ENCODE measurements around the gene SPOP.
"Not testable (repeated sequence)": the region's sequence is repeated elsewhere in the genome, so short reads cannot be mapped to it uniquely, and the experiment has no call there.

SPOP gene

DNA sequence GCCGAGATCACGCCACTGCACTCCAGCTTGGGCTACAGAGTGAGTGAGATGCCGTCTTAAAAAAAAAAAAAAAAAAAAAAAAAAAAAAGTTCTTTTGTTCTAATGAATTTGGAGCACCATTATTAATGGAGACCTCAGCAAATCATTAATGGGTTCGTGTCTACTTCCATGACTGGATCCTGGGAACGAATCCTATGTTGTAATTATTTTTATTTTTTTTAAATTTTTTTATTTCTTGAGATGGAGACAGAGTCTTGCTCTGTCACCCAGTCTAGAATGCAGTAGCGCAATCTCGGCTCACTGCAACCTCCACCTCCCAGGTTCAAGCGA lies 30.7 kb downstream of the SPOP start:
- no peak for DNase-seq (ENCODE audit: low read depth in 2 of 2)

GRCh38 chr17:49646391-49647255 lies 31.3 kb downstream of the SPOP start:
- no peak for DNase-seq (ENCODE audit: low read depth in 2 of 2)

GRCh38 chr17:49646056-49646390 lies 31.9 kb downstream of the SPOP start:
- not testable (repeated sequence) for DNase-seq (ENCODE audit: low read depth in 2 of 2)

- DNase-seq (ENCODE audit: low read depth in 2 of 2) = no peak
These were observed 32.2 kb downstream of the SPOP start for GRCh38 chr17:49645654-49646053.

GRCh38 chr17:49640556-49640955 lies 37.3 kb downstream of the SPOP start:
- DNase-seq (ENCODE audit: low read depth in 2 of 2) = no peak

DNA sequence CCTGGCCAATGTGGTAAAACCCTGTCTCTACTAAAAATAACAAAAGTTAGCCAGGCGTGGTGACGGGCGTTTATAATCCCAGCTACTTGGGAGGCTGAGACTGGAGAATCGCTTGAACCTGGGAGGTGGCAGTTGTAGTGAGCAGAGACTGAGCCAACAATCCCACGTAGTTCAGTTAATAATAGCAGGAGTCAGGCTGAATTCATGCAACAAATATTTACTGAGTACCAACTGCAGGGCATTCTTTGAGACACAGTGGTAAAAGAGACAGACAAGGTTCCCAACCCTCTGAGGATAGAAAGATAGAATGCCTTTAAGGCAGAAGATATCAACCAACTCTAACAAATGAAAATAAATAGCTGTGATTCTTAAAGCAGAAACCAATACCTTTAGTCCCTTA lies 39.1 kb downstream of the SPOP start:
- DNase-seq (ENCODE audit: low read depth in 2 of 2) = no peak

DNA sequence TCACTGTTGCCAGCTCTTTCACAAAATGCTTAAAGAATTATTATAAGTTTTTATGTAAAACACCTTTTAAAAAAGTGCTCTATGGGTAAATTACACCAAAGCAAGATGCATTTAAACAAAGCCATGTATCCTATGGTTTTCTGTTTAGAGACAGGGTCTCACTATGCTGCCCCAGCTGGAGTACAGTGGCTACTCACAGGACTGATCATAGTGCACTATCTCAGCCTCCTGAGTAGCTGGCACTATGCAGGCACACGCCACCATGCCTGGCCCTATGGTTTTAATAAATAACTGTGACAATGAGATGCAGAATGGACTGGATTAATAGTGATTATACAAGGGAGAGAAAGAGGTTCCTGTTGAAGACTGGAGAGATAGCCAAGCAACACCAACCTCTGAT lies 40.2 kb downstream of the SPOP start:
- DNase-seq (ENCODE audit: low read depth in 2 of 2) = no peak

GRCh38 chr17:49637050-49637449 lies 40.8 kb downstream of the SPOP start:
- no peak for DNase-seq (ENCODE audit: low read depth in 2 of 2)

DNA sequence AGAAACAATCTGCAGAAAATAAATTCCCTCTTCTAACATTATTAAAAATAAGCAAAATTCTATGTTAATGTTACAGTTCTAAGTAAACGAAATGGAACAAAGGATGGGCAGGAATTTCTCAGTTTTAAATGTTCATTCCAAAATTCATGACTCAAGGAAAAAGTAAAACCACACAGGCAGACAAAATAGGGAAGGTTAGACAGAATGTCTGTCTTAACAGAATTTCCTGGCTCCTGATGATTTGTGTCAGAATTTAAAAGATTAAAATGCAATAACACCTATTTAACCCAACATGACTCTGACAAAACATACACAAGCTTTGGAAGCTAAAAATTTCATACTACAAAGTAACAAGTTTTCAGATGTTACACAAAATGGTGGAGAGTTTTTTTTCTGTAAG lies 42.8 kb downstream of the SPOP start:
- DNase-seq (ENCODE audit: low read depth in 2 of 2) = no peak

DNA sequence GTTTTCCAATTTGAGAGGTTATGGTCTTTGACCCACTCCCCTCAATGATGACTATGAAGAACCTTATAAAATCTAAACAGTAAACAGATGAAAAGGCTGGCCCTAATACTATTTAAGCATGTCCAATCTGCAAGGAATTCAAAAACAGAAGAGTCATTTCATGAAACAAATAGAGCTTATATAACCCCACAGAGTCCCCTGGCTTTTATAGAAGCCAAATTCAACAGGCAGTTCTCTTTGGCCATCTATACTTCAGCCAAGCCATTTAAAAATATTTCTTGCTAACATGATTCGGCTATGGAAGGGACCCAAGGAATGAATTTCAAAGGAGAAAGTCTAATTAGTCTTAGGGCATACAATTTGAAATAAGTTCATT lies 43.4 kb downstream of the SPOP start:
- no peak for DNase-seq (ENCODE audit: low read depth in 2 of 2)

DNA sequence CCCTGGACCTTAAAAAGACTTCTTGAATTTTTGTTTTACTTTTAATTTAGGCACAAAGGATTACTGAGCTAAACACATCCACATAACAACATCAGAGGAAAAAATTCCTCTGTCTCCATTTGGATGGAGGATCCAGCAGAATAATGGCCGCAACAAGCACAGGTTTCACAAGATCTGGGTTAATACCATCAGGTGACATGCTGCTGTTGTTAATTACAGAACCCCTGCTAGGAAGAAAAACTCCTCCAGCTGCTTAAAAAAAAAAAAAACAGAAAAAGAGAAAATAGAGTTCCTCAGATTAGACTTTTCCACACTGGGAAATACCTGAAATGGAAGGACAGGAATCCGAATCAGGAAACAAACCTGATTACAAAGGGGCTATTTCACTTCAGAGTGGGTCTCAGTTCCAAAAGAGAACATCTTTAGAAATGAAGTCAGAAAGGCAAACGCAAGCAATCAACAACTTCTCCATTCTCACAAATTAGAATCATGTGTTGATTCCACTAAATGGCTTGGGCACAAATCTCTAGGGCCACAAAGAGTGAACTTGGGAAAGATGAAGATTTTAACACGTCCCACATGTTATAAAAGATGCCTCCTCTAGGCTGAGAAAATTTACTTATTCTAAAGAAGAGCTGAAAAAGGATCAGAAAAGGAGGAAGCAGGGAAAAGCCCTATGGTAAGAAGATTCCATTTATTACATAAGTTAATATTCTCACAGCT lies 44.0 kb downstream of the SPOP start:
- no peak for DNase-seq (ENCODE audit: low read depth in 2 of 2)

DNA sequence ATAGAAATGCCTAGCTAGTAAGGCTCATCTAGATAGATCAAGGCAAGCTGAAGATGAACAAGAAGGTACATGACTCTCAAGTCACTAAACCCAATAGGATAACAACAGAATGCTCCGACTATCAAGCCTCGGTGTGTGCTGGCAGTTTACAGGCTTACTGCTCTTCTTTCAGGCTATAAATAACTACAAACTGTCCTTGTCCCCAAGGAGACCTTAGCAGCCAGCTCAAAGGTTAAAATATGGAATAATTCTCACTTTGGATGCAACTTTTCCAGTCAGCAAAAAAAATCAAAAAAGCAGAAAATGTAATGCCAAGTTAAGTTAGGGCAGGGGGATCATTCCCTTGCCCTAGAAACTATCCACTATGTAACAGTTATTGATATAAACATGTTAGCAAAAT lies 44.6 kb downstream of the SPOP start:
- DNase-seq (ENCODE audit: low read depth in 2 of 2) = no peak

- no peak for DNase-seq (ENCODE audit: low read depth in 2 of 2)
These were observed 45.7 kb downstream of the SPOP start for GRCh38 chr17:49632201-49632600.

DNA sequence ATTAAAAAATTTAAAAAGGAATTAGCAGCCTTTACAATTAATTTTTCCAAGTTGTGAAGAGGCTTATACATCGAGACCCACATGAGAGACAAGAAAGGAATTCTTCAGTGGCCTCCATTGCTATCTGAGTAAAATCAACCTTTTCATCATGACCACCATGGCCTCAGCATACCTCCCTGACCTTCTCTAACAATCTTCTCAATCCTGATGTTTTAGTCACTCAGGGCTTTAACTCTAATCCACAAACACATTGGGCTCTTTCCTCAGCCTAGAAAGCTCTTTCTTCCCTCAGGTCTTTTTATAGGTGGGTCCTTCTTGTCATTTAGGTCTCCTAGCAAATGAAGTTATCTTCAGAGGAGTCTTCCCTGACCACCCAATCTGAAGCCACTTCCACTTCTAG lies 46.4 kb downstream of the SPOP start:
- no peak for DNase-seq (ENCODE audit: low read depth in 2 of 2)

- DNase-seq (ENCODE audit: low read depth in 2 of 2) = no peak
These were observed 47.6 kb downstream of the SPOP start for GRCh38 chr17:49630113-49630900.

DNA sequence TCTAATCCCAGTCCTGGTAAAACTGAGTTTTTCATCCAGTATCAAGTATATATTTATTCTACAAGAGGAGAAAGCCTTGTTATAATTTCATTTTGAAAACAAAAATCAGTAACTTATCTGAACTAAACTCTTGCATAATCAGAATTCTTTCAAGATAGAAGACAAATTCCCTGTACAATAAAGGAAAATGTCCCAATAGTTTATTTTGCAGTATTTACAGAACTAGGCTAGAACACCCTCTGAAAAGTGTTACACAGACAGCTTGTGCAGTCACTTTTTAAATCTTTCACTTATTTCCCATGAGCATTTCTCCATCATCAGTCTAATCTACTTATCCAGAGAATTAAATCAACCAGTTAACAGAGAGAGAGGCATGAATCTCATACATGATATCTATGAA lies 48.5 kb downstream of the SPOP start:
- no peak for DNase-seq (ENCODE audit: low read depth in 2 of 2)

DNA sequence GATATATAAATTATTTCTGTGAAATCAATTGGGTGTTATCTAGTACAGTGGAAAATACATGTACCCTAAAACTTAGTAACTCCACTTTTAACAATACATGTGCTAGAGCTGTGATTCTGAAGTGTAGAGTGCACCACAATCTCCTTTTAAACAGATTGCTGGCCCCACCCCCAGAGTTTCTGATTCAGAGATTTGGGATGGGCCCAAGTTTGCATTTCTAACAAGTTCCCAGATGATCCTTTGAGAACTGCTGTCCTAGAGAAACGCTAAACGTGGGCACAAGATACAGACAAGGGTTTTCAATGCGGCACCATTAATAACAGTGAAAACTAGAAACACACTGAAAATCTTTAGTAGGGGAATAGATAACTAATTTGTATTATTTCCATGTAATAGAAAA lies 53.0 kb downstream of the SPOP start:
- no peak for DNase-seq (ENCODE audit: low read depth in 2 of 2)

DNA sequence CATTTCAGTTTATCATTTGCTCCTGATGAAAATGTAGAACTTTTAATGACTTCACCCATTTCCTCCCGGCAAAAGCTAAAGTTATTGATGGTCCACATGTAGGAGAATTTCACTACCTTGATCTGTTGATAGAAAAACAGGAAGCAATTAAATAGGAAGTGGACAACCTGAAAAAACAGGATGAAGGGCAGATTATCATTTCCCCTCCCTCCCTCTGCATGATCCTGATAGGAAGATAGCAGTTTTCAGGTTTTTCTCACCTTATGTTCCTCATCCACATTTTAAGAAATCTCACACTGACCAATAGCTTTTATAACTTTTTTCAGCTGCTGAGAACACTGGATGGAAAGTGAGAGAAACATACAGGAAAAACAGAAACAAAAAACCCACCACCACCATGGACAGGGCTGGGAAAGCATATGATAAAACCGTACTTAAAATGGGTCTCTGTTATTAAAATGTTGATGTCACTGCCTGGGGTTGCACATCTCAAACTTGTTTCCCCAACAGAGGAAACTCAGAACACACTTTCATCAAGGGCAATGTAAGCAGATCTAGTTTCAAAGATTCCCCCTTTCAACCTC lies 55.9 kb downstream of the SPOP start:
- DNase-seq (ENCODE audit: low read depth in 2 of 2) = no peak

GRCh38 chr17:49621420-49621819 lies 56.5 kb downstream of the SPOP start:
- DNase-seq (ENCODE audit: low read depth in 2 of 2) = no peak

GRCh38 chr17:49618028-49618611 lies 59.8 kb downstream of the SPOP start:
- DNase-seq (ENCODE audit: low read depth in 2 of 2) = no peak

DNA sequence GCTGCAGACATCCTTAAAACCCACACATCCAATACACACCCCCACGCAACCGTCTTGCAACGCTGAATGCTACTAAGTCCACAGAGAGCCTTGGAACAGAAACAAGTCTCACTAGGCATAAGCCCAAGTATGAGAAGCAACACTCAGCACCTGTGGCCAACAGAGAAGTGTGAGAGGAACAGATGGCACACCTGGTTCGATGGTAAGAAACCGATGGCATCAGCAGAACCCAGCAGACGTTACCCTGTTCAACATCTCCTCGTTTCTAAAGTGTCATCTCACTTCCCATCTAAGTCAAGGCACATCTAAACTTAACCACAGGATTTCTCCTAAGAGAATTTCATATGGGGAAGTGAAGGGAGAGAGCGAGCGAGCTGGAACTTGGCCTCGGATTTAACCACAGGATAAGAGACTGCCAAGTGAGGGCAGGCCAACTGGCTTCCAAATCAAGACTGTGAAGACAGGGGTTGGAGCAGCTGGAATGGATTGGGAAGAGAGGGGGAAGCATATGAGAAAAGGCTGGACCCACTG lies 61.2 kb downstream of the SPOP start:
- DNase-seq (ENCODE audit: low read depth in 2 of 2) = no peak

- no peak for DNase-seq (ENCODE audit: low read depth in 2 of 2)
These were observed 61.8 kb downstream of the SPOP start for GRCh38 chr17:49616086-49616485.
